Measurements from ENCODE around the gene UBE2O. TPM values are rescaled to one million over a fixed set of nuclear protein-coding genes. Genes with fewer than 3 reads are reported as not detected.

UBE2O gene
- polyA plus RNA-seq, 4 donors = 20.9 to 30.0 (median 28.9) TPM

DNA sequence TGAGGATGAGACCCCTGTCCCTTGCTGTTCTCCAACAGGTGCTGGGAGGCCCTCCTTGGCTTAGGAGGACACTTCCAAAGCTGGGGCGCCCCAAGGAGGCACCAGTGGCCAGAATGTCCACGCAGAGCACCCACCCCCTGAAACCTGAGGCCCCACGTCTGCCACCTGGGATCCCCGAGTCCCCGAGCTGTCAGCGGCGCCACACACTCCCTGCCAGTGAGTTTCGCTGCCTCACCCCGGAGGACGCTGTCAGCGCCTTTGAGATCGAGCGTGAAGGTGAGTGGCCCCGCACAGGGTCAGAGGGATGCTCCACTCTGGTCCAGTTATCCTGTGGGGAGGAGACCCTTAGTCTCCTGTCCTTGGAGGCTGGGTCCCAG lies 15.7 kb upstream of the UBE2O start:
- no peak for DNase-seq (ENCODE audit: low read depth in 4 of 4, low spot score in 2 of 4)

DNA sequence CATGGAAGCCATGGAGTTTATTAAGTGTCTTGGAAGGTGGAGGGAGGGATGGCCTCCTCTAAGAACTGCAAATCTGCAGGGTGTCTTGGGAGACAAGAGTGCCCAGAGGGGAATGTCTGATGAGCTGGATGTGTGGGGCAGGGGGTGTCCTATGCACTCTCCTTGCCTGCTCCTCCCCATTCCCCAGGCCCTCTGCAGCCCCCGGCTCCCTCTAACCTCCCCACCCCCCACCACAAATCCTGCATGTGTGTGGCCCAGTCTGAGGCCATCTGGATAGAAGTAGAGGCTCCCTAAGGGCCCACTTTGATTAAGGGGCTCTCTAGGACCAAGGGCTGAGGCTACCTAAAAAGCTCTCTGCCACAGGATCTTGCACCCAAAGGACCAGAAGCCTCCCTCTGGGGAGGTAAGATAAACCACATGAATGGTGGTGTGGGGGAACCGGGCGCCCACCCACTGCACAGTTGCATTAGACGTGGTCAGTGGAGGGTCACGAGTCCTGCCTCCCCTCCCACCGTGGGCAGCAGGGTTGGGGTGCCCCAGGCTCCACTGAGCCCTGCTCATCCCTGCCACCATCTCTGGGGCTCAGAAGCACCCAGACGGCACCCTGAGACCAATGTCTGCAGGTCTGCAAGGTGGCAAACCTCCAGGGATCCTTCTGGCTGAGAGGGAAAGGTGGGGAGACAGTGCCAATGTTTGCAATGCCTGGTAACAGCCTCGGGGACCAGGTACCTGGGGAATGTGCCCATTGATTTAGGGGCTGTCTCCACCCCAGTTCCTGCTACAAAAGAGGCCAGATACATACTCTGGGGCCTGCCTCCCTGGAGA lies 15.1 kb upstream of the UBE2O start:
- no peak for DNase-seq (ENCODE audit: low read depth in 4 of 4, low spot score in 2 of 4)

DNA sequence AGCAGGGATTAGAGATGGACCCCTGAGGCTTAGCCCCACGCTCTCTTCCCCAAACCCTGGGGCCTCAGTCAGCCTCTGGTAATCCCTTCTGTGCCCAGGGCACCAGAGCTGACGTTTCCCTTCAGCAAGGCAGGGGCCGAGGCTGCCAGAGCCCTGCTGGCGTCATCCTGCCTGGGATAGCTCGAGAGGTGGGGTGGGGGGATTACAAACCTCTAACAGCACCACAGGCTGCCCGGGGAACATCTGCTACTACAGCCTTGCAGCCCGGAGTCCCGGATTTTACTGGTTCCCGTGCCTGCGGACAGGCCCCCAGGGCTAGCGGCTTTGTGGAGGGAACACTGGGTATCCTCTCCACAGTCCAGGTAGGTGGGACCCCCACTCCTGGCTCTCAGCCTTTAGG lies 14.4 kb upstream of the UBE2O start, which contains the start of gene AANAT:
AANAT (plus strand) TSS at position 238 of the 400 bp plus-strand sequence. CDS start 1,144 bp downstream, outside the sequence.
- DNase-seq (ENCODE audit: low read depth in 4 of 4, low spot score in 2 of 4) = no peak

DNA sequence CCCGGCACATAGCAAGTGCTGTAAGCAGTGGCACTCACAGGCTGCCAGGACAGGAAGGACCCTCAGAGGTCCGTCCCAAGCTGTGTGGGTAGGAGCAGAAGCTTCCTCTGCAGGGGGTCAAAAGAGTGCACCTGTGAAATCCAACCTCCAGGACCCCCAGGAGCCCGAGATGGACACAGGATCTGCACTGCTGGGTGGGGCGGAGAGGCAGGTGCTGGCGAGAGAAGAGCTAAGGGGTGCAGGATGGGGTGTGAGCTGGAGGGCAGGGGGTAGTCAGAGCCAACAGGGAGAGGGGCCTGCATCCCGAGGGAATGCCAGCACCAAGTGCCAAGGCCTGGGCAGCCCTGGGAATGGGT lies 13.8 kb upstream of the UBE2O start:
- DNase-seq (ENCODE audit: low read depth in 4 of 4, low spot score in 2 of 4) = no peak

DNA sequence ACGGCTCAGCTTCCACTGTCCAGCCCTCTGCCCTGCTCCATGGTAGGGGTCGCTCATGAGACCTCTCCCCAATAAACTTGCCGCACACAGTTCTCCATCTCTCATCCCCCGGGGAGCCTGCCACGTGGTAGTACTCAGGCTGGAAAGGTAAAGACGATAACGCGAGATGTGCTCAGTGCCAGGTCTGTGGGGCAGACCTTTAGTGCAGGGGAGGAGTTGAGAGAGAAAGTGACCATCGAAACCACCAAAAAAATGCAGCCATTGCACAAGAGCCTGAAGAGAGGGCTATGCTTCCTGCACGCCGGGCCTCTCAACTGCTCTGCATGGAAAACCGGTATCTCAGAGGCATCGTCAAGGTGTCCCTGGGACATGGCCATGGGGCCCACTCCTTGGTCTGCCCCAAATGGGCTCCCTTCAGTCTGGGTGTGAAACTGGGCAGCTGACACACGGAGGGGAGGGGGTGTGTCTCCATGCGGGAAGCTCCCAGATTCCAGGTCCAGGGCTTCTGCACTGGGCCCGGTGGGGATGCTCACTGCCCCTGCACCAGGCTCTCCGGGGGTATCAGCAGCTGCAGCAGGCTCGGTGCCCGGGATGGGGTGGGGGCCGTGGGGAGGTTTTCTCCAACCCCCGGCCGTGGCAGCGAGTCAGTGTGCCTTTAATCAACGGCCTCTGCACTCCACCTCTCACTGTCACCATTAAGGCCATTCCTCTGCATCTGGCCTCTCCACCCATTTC lies 9.8 kb upstream of the UBE2O start:
- DNase-seq (ENCODE audit: low read depth in 4 of 4, low spot score in 2 of 4) = no peak

DNA sequence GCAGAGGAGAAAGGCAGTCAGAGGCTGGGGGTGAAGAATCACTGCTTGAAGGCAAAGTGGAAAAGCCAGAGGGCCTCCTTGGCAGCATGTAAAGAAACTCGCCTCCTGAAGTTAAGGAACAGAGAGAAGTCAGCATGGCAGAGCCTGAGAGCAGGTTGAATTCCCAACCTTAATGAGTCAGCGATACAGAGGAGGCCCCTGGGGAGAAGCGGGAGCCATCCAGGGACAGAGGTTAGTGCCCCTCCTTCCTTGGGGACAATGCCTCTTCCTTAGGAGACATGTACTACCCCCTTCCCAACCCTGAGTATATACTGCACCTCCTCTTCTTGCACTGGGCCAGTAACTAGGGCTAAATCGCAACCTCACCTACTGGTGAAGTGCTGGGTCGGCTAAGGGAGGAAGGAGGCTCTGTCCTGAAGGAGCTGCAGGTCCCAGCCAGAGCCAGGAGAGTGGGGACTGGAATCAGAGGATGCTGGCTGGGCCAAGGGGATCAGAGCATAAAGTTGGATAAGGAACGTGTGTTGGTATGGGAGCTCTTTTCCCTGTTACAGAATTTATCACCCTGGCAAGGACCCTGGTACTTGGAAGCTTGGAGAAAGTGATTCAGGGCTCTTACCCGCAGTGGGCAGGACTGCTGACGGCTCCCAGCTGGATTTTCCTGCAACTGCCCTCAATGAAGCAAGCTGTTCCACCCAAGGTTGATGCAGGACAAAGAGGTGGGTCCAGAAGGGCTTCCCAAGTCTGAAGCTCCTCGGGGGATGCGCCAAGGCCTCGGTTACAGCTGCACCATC lies 9.0 kb upstream of the UBE2O start:
- DNase-seq (ENCODE audit: low read depth in 4 of 4, low spot score in 2 of 4) = no peak

DNA sequence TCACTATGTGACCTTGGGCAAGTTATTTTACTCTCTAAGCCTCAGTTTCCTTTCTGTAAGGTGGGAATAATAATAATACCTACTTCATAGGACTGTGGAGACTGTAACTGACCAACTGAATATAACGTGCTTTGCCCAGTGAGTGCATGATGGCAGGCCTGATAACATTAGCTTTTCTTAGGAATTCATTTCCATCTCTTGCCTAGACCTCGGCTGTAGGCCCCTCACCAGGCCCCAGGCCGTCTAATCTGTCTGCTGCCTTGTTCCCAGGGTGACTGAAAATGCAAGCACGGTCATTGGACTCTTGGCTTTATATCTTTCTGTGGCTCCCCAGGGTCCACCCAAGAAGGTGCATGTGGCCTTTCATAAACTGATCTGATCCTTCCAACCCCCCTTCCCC lies 6.7 kb upstream of the UBE2O start:
- no peak for DNase-seq (ENCODE audit: low read depth in 4 of 4, low spot score in 2 of 4)

DNA sequence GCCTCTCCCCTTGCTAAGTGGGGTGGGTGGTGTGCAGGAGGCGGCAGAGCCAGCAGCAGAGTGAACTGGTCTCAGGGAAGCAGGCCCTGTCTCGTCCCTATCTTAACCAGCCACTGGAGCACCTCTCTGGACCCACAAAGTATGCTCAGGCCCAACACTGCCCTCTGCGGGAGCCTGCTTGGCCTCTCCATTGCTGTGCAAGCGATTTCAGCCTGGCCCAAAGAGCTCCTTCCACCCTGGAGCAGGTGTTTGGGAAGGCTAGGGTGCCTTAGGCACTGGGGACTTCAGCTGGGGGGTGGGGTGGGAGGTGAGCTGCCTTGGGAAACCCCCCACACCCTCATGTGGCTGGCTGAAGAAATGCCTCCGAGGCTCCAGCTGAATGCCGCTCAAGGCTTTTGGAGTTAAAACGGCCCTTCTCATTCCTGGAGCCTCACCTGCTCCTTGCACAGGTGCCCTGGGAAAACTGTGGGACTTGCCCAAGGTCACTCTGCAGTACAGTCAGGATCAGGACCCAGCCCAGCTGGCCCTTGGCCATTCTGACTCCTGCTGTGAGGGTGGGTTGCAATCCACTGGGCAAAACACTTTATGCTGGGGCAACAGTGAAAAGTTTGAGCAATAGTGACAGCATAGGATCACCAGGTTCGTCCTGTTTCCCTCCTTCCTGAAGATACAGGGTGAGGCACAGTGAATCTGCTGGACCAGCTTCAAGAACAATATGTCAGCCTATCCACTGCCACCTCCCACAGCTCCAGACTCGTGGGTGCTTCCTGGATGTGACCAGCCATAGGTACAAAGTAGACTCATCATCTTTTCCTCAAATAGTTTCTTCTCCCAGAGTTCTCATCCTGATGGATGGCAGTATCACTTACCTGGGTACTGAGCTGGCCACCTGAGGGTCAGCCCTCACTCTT lies 5.9 kb upstream of the UBE2O start:
- no peak for DNase-seq (ENCODE audit: low read depth in 4 of 4, low spot score in 2 of 4)

DNA sequence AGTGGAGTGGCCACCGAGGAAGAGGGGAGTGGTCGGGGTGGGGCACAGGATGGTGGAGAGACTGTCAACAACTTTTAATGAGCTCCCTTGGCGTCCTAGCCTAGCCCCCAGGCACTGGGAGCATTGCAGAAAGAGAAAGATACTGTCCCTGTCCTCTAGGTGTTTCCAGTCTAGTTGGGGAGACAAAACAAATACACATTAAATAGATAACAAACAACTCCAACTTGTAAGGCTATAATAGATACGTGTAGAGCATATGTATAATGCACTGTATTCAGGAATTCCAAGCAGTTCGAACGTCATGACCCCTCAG lies 435 bp upstream of the UBE2O start:
- DNase-seq (ENCODE audit: low read depth in 4 of 4, low spot score in 2 of 4) = no peak

DNA sequence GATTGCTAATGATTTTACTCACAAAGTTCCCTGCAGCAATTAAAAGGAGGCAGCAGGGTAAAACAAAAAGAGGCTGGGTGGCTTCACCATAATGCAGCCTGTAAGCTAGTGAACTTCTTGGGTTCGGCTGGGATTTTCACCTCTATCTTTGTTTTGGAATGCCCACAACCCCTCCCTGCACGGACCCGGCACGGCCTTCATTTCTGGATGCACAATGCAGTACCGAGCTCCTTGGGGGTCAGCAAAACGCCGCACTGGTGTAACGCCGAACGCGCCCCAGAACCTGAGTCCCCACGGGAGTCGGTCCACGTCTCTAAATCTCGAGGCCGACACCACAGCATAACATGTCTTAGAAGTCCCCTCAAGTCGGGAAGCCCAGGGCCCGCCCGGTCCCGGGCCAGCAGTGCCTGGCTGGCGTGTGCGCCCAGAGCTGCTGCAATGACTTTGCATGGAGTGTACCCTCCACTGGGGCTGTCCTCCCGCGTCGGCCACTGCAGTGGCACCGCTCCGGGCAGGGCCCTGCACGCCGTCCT lies 759 bp downstream of the UBE2O start:
- DNase-seq (ENCODE audit: low read depth in 4 of 4, low spot score in 2 of 4) = no peak

DNA sequence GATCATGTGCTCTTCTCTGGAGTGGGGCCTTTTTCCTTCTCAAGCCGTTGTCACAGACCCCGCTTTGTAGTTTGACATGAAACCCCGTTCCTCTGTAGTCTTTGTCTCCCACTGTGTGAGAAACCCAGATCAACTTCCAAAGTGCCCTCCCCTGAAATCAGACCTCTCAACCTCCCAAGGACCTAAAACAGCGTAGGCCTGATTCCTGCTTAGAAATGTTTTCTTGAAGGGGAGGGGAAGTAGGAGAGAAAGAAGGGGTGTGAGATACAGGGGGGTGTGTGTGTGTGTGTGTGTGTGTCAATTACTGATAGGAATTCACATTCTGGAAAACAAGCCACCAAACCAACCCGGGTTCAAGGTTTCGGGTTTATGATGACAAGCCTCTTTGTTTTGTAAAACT lies 1.4 kb downstream of the UBE2O start:
- no peak for DNase-seq (ENCODE audit: low read depth in 4 of 4, low spot score in 2 of 4)

DNA sequence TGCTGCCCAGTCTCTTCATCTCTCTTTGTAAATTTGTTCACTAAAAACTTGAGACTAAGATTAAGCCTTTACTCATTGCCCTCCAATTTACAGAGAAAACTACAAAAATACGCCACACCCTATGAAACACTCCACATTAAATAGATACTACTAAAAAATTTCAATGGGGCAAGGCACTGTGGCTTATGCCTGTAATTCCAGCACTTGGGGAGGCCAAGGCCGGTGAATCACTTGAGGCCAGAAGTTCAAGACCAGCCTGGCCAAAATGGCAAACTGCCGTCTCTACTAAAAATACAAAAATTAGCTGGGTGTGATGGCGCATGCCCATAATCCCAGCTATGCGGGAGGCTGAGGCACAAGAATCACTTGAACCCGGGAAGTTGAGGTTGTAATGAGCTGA lies 3.8 kb downstream of the UBE2O start:
- no peak for DNase-seq (ENCODE audit: low read depth in 4 of 4, low spot score in 2 of 4)

DNA sequence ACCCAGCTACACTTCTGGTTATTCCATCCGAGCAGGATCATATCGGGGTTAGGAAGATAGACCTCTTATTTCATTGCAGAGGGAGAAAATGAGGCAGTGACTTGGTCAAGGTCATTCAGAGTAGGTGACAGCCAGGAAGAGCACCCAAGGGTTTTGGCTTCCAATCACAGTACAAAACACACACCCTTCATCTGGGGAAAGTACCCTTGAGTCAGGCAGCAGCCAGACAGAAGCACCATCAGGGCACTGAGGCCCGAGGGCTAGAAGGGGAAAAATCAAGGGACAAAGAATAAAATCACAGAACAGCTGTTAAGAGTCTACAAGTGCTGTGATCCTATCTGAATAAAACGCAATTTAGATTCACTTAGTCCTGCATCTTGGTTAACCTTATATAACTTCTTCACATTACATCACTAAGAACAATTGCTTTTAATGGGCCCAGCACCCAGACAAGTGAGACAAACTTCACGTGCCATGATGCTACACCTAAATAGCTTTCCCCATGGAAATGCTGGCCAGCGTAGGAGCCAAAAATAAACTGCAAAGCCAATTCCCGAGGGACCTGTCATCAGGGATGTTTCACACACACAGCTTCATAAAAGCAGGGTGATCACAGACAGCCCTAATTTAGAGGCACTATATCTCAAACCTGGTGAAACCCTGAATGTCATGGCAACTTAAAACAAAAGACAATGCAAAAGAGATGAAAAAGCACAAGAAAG lies 4.9 kb downstream of the UBE2O start:
- DNase-seq (ENCODE audit: low read depth in 4 of 4, low spot score in 2 of 4) = no peak

DNA sequence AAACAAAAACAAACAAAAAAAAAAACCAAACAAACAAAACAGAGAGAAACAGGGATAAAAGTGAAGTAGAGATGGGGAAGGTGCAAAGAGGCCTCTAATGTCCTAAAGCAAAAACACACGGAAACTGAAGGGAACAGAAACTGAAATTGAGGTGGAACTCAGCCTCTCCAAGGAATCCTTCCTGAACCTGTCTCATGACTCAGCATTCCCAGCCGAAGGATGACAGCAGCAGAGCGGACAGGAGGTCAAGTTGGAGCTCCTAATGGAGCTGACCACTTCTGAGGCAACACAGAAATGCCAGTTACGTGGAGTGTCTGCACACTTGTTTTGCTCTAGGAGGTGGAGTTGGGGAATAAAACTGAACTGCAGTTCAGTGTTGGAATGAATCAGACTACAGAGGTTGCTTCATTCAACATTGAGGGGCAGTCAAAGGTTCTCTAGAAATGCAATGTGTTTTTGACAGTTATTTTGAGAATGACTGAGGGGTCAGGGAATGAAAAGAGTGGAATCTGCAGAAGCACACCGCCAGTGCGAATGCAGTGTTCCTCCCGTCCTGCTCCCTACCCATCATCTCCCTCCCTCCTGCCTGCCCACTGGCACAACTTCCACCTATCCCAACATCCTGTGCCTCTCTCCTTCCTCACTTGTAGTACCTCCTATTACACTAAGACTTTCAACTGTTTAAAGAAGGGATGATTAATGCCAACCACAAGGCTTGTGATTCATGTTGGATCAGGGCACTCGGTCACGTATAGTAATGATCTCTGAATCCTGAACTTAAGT lies 6.3 kb downstream of the UBE2O start:
- no peak for DNase-seq (ENCODE audit: low read depth in 4 of 4, low spot score in 2 of 4)

DNA sequence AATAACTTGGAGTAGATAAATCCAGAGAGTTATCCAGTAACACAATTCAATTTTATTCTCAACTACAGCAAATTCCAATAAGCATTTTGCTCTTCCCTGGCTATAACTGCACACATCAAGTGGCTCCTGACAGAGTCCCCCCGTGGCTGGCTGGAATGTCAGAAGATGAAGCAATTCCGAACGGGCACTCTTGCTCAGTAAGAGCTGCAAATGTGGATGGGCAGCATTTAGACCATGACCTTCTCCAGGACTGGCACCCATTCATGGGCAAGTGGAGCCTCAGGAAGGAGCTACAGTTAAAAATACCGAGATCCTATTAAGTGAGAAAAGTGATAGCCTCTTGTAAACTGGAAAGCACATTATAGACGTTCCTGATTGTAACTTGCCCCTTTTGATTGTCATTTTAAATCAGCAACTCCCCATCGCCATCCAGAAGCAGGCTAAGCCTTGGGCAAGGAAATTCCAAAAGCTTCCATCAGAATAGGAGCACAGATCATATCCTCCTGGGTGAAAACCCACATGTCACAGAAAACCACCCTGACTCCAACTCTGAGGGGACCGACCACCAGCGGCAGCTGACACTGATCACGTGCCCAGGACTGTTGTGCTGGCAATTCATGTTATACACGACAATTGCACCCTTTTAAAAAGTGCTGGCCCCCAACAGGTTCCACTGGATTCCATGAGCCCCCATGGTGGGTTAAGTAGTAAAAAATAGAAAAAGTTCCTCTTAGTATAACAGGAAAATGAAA lies 7.1 kb downstream of the UBE2O start:
- DNase-seq (ENCODE audit: low read depth in 4 of 4, low spot score in 2 of 4) = no peak

DNA sequence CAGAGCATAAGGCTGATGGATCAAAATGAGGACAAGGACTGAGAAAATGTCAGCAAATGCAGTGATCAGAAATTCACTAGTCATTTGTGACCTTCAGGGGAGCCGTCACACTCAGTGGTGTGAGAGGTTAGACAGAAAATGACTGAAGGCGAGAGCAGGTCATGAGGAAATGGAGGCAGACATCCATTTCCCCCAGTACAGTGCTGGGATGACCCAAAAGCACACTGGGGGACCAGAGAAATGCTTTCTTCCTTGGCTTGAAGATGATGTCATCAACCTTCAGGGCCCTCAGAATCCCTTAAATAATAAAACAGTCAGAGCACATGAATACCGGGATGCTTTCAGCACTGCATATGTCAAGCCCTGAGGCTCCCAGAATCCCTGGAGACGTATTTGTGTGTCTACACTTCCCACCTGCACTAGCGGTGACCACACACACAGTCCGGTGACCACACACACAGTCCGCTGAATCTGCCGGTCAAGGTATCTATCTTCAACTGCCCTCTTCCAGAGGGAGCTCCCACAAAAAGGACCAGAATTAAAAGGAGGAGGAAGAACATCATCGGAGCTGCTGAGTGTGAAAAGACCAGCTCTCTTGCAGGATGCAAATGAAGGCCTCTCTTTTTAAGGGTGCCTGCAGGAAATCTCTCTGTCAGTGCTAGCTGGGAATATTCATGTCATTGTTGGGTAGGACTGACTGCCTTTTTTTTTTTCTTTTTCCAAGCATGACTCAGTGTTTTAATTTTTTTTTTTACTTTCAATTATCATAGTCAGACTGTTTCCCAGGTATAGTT lies 8.2 kb downstream of the UBE2O start:
- DNase-seq (ENCODE audit: low read depth in 4 of 4, low spot score in 2 of 4) = no peak
